Muscle layer of duodenum (tissue), 2 donors: ENCODE data around the gene GPR155.

Experiments
- H3K27ac ChIP-seq: one replicate; pipeline ENCODE4 v1.7.0; 2013; ENCODE audit warnings: mild to moderate bottlenecking, low read length
- H3K27me3 ChIP-seq: one replicate; pipeline ENCODE4 v1.7.0; 2013; ENCODE audit warnings: low read depth, mild to moderate bottlenecking, control low read depth, low read length
- H3K36me3 ChIP-seq, 2 donors: one replicate each; pipeline ENCODE4 v1.7.0; 2013; ENCODE audit warnings: low read length in 2 of 2, control low read depth in 1 of 2, mild to moderate bottlenecking in 1 of 2; ENCODE audit not compliant: insufficient read depth in 2 of 2, control insufficient read depth in 1 of 2
- H3K4me1 ChIP-seq, 2 donors: one replicate each; pipeline ENCODE4 v1.7.0; 2013; ENCODE audit warnings: low read length in 2 of 2, mild to moderate bottlenecking in 2 of 2, control low read depth in 1 of 2, moderate library complexity in 1 of 2; ENCODE audit not compliant: insufficient read depth in 2 of 2, control insufficient read depth in 1 of 2
- H3K4me3 ChIP-seq, 2 donors: one replicate each; pipeline ENCODE4 v1.7.0; 2013; ENCODE audit warnings: low read length in 2 of 2, low read depth in 1 of 2, mild to moderate bottlenecking in 1 of 2
- H3K9me3 ChIP-seq, 2 donors: one replicate each; pipeline ENCODE4 v1.7.0; 2013; ENCODE audit warnings: low read length in 2 of 2, control low read depth in 1 of 2, mild to moderate bottlenecking in 1 of 2; ENCODE audit not compliant: control insufficient read depth in 1 of 2
- donor health status: healthy.

Gene GPR155

GRCh38 chr2:174461221-174461620 is 25.6 kb downstream of the GPR155 start:
- Histone ChIP-seq H3K9me3 (no peaks in the 10 kb centered on the region), H3K4me3 (no peak overlapping the region), H3K27me3 (no peaks in the 10 kb centered on the region), H3K36me3 (peaks cover 0 to 26% of the 10 kb centered on the region in 2 donors), H3K27ac (no peak overlapping the region), H3K4me1 (no peaks in the 10 kb centered on the region)

DNA sequence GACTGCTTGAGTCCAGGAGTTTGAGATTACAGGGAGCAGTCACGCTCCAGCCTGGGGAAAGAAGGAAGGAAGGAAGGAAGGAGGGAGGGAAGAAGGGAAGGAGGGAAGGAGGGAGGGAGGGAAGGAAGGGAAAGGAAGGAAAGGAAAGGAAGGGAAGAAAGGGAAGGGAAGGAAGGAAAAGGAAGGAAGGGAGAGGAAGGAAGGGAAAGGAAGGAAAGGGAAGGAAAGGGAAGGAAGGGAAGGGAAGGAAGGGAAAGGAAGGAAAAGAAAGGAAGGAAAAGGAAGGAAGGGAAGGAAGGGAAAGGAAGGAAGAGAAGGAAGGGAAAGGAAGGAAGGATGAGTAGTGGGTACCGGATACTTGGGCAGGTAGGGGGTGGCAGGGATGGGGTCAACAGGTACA is 32.3 kb downstream of the GPR155 start:
- H3K9me3 ChIP-seq: no peaks in the 10 kb centered on the region
- no peaks in the 10 kb centered on the region for H3K27me3 ChIP-seq
- H3K4me1 ChIP-seq: no peaks in the 10 kb centered on the region
- H3K27ac ChIP-seq: no peak overlapping the region
- H3K4me3 ChIP-seq: no peak overlapping the region
- peaks cover 0 to 51% of the 10 kb centered on the region in 2 donors for H3K36me3 ChIP-seq

DNA sequence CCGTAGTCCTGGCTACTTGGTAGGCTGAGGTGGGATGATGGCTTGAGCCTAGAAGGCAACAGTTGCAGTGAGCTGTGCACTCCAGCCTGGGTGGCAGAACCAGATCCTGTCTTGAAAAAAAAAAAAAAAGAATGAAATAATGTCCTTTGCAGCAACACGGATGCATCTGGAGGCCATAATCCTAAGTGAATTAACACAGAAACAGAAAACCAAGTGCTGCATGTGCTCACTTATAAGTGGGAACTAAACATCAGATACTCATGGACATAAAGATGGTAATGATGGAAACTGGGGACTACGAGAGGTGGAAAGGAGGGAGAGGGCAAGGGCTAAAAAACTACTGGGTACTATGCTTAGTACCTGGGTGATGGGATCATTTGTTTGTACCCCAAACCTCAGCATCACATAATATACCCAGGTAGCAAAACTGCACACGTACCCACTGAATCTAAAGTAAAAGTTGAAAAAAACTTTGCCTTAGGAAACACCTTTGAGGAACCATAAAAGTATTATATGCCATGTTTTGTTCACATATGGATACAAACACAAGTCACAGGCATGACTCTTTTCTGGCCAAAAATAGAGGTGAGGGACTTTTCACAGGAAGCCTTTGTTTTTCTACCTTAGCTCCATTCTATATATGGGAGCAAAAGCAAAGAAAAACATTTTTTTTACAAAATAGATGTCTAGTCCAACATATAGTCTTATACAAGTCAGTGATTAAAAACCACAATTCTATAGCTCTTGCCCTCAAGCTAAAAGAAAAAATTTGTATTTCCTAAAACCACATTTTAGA is 36.6 kb downstream of the GPR155 start:
- Histone ChIP-seq H3K4me1 (no peaks in the 10 kb centered on the region), H3K4me3 (no peak overlapping the region), H3K27me3 (no peaks in the 10 kb centered on the region), H3K9me3 (no peaks in the 10 kb centered on the region), H3K27ac (no peak overlapping the region), H3K36me3 (peaks cover 0 to 37% of the 10 kb centered on the region in 2 donors)

- no peaks in the 10 kb centered on the region for H3K27me3 ChIP-seq
Observed at GRCh38 chr2:174449033-174449432, 37.8 kb downstream of the GPR155 start.

DNA sequence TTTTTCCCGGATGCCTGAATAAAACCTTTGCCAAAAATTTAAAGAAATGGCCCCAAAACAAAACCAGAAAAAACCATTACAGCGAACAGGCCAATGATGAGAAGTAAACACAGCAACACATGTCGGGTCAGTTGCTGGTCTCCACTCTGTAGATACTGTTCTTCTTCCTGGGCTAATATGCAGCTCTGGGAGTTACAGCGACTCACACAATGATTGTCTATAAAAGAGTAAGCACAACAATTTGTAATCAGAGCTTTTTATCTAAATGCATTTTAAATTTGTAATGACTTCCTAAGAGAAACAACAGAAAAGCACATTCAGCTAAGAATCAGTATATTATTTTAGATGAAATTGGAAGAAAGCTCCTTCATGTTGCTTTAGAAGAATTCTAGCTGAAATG is 40.3 kb downstream of the GPR155 start:
- Histone ChIP-seq H3K27me3 (no peaks in the 10 kb centered on the region), H3K4me1 (peaks cover 0 to 6% of the 10 kb centered on the region in 2 donors), H3K4me3 (no peak overlapping the region), H3K36me3 (peaks cover 0 to 19% of the 10 kb centered on the region in 2 donors), H3K27ac (no peak overlapping the region), H3K9me3 (no peaks in the 10 kb centered on the region)

More at GRCh38 chr2:174449033-174449432, 37.8 kb downstream of the GPR155 start:
- Histone ChIP-seq H3K36me3 (peaks cover 0 to 37% of the 10 kb centered on the region in 2 donors), H3K4me3 (no peak overlapping the region), H3K4me1 (no peaks in the 10 kb centered on the region), H3K9me3 (no peaks in the 10 kb centered on the region), H3K27ac (no peak overlapping the region)

DNA sequence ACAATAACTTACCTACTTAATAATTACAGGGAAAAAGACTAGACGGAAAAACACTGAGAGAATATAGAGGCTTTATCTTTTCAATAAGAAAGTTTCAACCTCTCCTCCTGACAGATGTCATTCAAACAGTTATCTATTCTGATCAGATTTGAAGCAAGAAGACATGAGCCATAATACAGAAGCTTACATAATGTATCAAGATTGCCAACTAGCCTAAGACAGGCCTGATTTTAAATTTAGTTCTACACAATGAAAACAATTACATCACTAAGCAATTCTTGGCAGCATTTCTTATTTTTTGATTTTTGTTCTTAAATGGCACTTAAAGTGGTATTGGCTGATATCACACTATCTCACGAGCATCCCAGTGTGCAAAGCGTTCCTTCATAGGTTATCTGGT is 41.6 kb downstream of the GPR155 start:
- Histone ChIP-seq H3K36me3 (peaks cover 0 to 19% of the 10 kb centered on the region in 2 donors), H3K4me1 (peaks cover 0 to 6% of the 10 kb centered on the region in 2 donors), H3K27me3 (no peaks in the 10 kb centered on the region), H3K4me3 (no peak overlapping the region), H3K27ac (no peak overlapping the region), H3K9me3 (no peaks in the 10 kb centered on the region)

GRCh38 chr2:174444761-174445160 is 42.1 kb downstream of the GPR155 start:
- Histone ChIP-seq H3K27me3 (no peaks in the 10 kb centered on the region), H3K4me3 (no peak overlapping the region), H3K36me3 (peaks cover 0 to 19% of the 10 kb centered on the region in 2 donors), H3K27ac (no peak overlapping the region), H3K9me3 (no peaks in the 10 kb centered on the region), H3K4me1 (peaks cover 0 to 6% of the 10 kb centered on the region in 2 donors)

GRCh38 chr2:174442546-174443510 is 44.0 kb downstream of the GPR155 start:
- Histone ChIP-seq H3K4me3 (no peak overlapping the region), H3K36me3 (peaks cover 0 to 9% of the 10 kb centered on the region in 2 donors), H3K9me3 (no peaks in the 10 kb centered on the region), H3K4me1 (peaks cover 0 to 10% of the 10 kb centered on the region in 2 donors), H3K27ac (no peak overlapping the region), H3K27me3 (no peaks in the 10 kb centered on the region)

DNA sequence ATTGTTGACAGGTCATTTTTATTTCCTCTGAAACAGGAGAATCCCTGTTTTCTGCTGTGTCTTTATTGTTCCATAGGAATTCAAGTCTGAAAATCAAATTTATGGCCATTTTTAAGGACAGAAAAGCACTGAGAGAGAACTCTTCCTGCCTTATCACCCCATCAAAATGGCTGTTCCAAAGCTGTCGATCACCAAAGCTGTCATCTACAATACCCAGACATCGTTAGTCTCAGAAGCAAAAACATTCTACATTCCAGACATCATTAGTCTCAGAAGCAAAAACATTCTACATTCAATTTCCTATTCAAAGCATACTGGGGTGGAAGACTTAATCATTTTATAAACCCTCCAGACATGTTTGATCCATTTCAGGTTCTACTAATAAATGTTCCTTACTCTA is 46.9 kb downstream of the GPR155 start:
- Histone ChIP-seq H3K36me3 (peaks cover 8 to 9% of the 10 kb centered on the region in 2 donors), H3K4me3 (no peak overlapping the region), H3K27ac (no peak overlapping the region), H3K27me3 (no peaks in the 10 kb centered on the region), H3K9me3 (no peaks in the 10 kb centered on the region), H3K4me1 (peaks cover 0 to 10% of the 10 kb centered on the region in 2 donors)

GRCh38 chr2:174439323-174439722 is 47.5 kb downstream of the GPR155 start:
- Histone ChIP-seq H3K36me3 (peaks cover 8 to 9% of the 10 kb centered on the region in 2 donors), H3K4me3 (no peak overlapping the region), H3K9me3 (no peaks in the 10 kb centered on the region), H3K4me1 (peaks cover 0 to 10% of the 10 kb centered on the region in 2 donors), H3K27ac (no peak overlapping the region), H3K27me3 (no peaks in the 10 kb centered on the region)
